GM12892 (cell line): ENCODE measurements around the gene KIF20B.

Source experiments
- DNase-seq: peaks from one replicate; pipeline ENCODE4 v3.0.0; 2011; ENCODE audit not compliant: insufficient read length
- FAIRE-seq: peaks from 2 replicates; lab custom pipeline; 2011; peaks lifted over from hg19 to GRCh38; lab: Jason Lieb, UNC
- POLR2A ChIP-seq: IDR thresholded peaks from 2 replicates; pipeline ENCODE4 v1.6.1; 2011; ENCODE audit warnings: low read depth, low read length, control low read depth
- POLR2AphosphoS5 ChIP-seq: IDR thresholded peaks from 2 replicates; pipeline ENCODE4 v1.6.1; 2011; ENCODE audit warnings: low read depth, low read length, control low read depth
- TAF1 ChIP-seq: IDR thresholded peaks from 2 replicates; pipeline ENCODE4 v1.6.1; 2011; ENCODE audit warnings: low read depth, mild to moderate bottlenecking, control low read depth, low read length, borderline replicate concordance

KIF20B gene

GRCh38 chr10:89666138-89666537 is 35.3 kb upstream of the KIF20B start:
- TF ChIP-seq POLR2AphosphoS5 (no peak), POLR2A (no peak), TAF1 (no peak)
- DNase-seq (no peak), FAIRE-seq (no peak)

DNA sequence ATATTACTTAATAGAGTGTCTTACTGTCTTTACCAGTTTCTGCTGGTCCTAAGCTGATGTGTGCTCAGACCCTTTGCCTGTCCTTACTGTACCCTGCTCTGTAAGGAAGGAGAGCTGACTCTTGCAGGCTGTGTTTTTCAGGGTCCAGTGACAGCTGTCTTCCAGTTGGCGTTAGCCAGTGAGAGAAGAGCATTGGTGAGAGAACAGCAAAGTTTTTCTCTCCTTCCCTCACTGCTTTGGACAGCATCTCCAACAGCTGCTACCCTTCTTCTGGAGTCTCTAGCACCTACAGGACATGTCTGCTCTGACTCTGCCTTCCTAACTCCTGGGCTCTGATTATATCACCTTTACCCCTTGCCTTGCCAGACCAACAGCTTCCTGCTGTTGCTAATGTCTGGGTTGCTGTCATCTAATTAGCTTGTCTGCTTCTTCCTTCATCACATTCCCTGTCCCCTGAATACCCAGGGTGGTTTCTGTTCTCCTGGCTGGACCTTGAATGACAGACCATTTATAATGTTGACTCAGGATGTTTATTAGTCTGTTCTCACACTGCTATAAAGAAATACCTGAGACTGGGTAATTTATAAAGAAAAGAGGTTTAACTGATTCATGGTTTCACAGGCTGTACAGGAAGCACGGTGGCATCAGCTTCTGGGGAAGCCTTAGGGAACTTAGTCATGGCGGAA is 32.9 kb upstream of the KIF20B start:
- no peak for TF ChIP-seq POLR2A
- no peak for TF ChIP-seq POLR2AphosphoS5
- TF ChIP-seq TAF1: no peak
- DNase-seq (no peak), FAIRE-seq (no peak)

GRCh38 chr10:89669985-89670384 is 31.4 kb upstream of the KIF20B start:
- TF ChIP-seq POLR2A (no peak), TAF1 (no peak), POLR2AphosphoS5 (no peak)
- FAIRE-seq (no peak), DNase-seq (no peak)

- TF ChIP-seq POLR2AphosphoS5 (no peak), TAF1 (no peak), POLR2A (no peak)
- no peak for FAIRE-seq
- no peak for DNase-seq
Observed at GRCh38 chr10:89670926-89671325, 30.5 kb upstream of the KIF20B start.

- no peak for TF ChIP-seq POLR2AphosphoS5
- TF ChIP-seq POLR2A: no peak
- TF ChIP-seq TAF1: no peak
- FAIRE-seq (no peak), DNase-seq (no peak)
Observed at GRCh38 chr10:89677341-89677740, 24.0 kb upstream of the KIF20B start.

- no peak for TF ChIP-seq TAF1
- no peak for TF ChIP-seq POLR2A
- no peak for TF ChIP-seq POLR2AphosphoS5
- DNase-seq (no peak), FAIRE-seq (peak; percentile 72)
Observed at GRCh38 chr10:89679986-89680385, 21.4 kb upstream of the KIF20B start.

GRCh38 chr10:89683883-89684282 is 17.5 kb upstream of the KIF20B start:
- FAIRE-seq: no peak
- no peak for TF ChIP-seq TAF1
- DNase-seq: no peak

DNA sequence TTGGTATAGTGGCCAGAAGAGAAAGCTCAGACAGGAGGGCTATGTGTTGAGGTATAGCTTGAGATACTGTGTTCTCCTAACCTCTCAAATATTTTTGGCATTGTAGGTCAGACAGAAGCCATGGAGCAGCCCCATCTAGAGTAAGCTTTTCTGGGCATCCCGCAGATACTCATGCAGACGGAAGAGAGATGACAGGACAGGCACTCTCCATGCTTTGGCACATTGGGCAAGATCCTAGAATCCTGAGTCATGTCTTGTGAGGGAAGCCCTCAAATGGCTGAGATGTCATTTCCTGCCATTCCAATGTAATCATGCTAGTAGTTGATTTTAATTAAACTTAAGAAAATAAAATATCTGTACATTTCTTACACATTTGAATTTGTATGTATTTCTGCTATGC is 16.8 kb upstream of the KIF20B start:
- no peak for TF ChIP-seq TAF1
- TF ChIP-seq POLR2A: no peak
- TF ChIP-seq POLR2AphosphoS5: no peak
- FAIRE-seq: no peak
- no peak for DNase-seq

DNA sequence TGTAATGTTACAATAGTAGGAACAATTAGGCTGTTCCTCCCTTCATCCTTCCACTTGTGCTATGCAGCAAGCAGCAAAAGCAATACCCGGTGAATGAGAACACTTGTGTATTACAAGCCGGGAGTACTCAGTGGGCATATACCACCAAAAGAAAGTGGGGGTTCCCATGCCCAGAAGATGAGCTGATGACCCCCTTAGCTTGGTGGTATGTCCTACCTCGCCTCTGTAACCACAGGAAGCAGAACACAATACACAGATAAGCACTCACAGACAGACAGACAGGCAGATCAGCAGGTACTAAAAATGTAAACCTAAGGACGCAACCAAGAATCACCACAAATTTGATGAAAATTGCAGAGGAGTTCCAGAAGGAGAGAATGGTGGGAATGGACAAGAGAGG is 15.5 kb upstream of the KIF20B start:
- TF ChIP-seq TAF1: no peak
- TF ChIP-seq POLR2AphosphoS5: no peak
- no peak for TF ChIP-seq POLR2A
- DNase-seq (no peak), FAIRE-seq (no peak)

GRCh38 chr10:89690027-89690426 is 11.4 kb upstream of the KIF20B start:
- no peak for FAIRE-seq
- no peak for DNase-seq
- no peak for TF ChIP-seq POLR2A
- TF ChIP-seq POLR2AphosphoS5: no peak
- no peak for TF ChIP-seq TAF1

GRCh38 chr10:89692416-89692815 is 9.0 kb upstream of the KIF20B start:
- TF ChIP-seq POLR2AphosphoS5: no peak
- no peak for TF ChIP-seq TAF1
- FAIRE-seq (no peak), DNase-seq (no peak)

- TF ChIP-seq TAF1: no peak
- no peak for TF ChIP-seq POLR2AphosphoS5
- TF ChIP-seq POLR2A: no peak
- FAIRE-seq (no peak), DNase-seq (no peak)
Observed at GRCh38 chr10:89693176-89693575, 8.2 kb upstream of the KIF20B start.

- FAIRE-seq: no peak
- TF ChIP-seq POLR2A (no peak), POLR2AphosphoS5 (no peak), TAF1 (no peak)
- DNase-seq: no peak
Observed at GRCh38 chr10:89695307-89695706, 6.1 kb upstream of the KIF20B start.

DNA sequence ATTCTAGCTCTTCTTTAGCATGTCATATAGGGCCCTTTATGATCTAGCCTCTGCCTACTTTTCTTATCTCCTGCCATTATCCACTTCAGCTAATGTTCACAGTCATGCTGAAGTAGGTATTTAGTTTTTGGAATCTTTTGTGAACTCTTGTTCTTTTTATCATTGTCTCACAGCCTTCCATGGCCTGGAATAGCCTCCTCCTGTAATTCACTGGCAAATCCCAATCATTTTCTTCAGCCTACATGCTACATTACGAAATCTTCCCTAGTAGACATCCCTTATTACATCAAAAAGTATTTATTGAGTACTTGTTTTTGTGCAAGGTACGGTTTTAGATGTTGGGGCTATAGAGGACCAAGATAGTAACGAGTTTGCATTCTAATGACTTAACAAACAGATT is 3.4 kb upstream of the KIF20B start:
- TF ChIP-seq TAF1 (no peak), POLR2AphosphoS5 (no peak), POLR2A (no peak)
- FAIRE-seq (no peak), DNase-seq (no peak)
